Right lung (tissue), 10 donors: Measurements from ENCODE around the gene RBMXL3. TPM values are rescaled to one million over a fixed set of nuclear protein-coding genes. Genes with fewer than 3 reads are reported as not detected.
"Not testable (repeated sequence)": the region's sequence is repeated elsewhere in the genome, so short reads cannot be mapped to it uniquely, and the experiment has no call there.

Source experiments
- DNase-seq, 2 donors: peaks; one replicate each; pipeline ENCODE4 v3.0.0-alpha.2; 2013
- long read RNA-seq, 8 donors: transcript quantifications; one replicate each; lab custom pipeline, GENCODE V29; 2026
- polyA plus RNA-seq, 5 donors: library from polyadenylated mRNA; unstranded; fragments of 120-200 nt; gene quantifications; one replicate each; pipeline versions ENCODE4 v1.2.1 to v1.2.3, GENCODE V29; 2013; ENCODE audit warnings: inconsistent platforms in 1 of 5, low replicate concordance in 1 of 5; ENCODE audit not compliant: insufficient read length in 5 of 5, insufficient read depth in 1 of 5

The RBMXL3 gene
- polyA plus RNA-seq = not detected
- long read RNA-seq, donor 1 = 0 reads
- long read RNA-seq, donor 2 = 0 reads
- long read RNA-seq, donor 3 = 0 reads
- long read RNA-seq, donor 4 = 0 reads
- long read RNA-seq, donor 5 = 0 reads
- long read RNA-seq, donor 6 = 0 reads
- long read RNA-seq, donor 7 = 0 reads
- long read RNA-seq, donor 8 = 0 reads

DNA sequence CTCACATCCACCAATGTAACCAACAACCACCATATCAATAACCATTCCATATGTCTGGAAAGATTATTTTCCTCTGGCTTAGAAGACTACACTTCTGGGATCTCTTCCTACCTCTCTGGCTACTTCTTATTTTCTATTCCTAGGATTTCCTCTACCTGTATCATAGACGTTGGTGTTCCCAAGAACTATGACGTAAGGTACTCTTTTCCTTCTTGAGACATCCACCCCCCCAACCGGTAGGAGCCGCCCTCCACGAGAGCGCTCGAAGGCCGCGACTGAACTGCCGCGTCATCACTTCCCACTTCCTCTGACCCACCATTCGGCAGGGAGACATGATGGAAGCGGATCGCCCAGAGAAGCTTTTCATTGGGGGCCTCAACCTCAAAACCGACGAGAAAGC, at the start of gene RBMXL3:
Gene RBMXL3 (plus strand): TSS at position 301 of the 400 bp plus-strand sequence. CDS start 32 bp downstream, at position 333.
- no peak for DNase-seq

DNA sequence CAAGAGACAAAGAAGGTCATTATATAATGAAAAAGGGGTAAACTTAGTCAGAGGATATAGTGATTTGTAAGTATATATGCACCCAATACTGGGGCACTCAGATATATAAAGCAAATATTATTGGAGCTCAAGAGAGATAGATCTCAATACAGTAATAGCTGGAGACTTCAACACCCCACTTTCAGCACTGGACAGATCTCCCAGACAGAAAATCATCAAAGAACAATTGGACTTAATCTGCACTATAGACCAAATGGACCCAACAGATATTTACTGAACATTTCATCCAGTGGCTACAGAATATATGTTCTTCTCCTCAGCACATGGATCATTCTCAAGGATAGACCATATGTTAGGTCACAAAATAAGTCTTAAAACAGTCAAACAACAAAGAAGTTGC, 47.2 kb upstream of the RBMXL3 start:
- DNase-seq = no peak

DNA sequence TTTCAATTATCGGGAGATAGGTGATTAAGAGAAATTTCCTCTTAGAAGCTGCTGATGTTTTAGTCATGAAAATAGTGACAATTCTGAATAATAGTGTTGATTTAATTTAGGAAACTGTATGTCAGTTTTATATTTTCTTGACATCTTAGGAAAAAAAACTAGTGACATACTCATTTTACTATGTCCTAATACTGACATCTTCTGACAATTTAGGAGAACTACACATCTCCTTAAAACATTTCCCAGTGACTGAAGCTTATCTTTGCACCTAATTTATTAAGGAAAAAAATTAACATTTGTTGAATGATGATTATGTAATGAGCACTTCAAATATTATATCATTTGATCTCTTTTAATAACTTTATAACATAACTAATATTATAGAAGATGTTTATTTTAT, 42.0 kb upstream of the RBMXL3 start:
- no peak for DNase-seq

DNA sequence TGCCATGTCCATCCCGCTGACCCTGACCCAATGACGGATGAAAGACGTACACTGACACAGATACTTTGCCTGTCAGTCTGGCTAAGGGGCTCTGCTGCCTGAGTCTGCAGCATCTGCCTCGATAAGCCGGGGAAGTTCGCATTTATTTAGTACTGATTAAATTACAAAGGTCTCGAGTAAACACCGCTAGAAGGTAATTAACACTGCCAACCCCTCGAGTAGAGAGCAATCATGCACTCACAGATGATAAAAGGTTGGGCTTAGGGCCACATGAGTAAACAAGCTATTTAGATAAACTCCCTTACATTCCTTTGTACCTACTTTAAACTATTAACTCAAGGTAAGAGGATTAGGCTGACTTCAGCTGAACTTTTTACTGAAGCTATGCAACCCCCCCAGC, 16.0 kb upstream of the RBMXL3 start:
- DNase-seq = no peak

DNA sequence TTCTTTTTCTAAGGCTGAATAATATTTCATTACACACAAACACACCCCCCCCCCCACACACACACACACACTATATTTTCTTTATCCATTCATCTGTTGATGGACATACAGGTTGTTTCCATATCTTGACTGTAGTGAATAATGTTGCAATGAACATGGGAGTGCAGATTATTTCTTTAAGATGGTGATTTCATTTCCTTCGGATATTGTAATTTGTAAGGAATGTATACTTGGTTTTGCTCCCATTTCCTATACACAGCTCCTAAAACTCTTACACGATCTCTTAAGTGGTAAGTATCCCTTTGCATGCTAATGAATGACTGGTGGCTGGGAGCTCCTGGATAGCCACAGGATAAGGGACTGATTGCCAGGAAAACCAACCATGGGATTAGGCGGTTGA, 14.7 kb upstream of the RBMXL3 start:
- DNase-seq = no peak

DNA sequence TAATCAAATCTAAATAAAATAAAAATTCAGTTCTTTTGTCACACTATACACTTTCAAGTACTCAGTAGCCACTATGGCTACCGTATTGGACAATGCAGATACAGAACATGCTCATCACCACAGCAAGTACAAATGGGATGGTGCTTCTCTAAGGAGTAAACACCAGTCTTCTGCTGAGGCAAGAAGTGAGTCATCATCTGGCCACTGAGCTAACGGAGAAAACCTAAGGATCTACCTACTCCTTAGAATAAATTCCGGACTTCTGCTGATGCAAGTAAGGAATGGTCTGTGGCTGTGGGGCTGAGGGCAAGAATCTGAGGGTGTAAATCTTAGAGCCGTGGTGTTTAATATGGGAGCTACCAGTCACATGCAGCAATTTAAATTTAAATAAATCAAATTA, 11.3 kb upstream of the RBMXL3 start:
- no peak for DNase-seq

DNA sequence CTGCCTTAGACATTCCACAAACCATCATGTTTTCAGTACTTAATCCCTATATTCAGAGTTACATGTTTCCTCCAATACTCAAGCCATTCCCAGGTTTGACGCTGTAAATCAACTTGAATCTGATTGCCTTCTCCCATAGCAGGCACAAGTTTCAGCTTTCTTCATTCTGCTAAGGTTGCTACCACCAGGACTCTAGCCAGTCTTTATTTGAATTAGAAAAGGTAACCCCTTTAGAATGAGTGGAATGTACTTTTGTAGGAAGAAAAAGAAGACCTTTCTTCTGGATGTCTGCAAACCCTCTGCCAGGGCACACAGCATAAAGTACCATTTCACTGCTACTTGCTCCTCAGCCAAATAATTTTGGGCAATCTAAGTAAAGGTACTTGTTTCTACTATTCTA, 10.7 kb upstream of the RBMXL3 start:
- no peak for DNase-seq

DNA sequence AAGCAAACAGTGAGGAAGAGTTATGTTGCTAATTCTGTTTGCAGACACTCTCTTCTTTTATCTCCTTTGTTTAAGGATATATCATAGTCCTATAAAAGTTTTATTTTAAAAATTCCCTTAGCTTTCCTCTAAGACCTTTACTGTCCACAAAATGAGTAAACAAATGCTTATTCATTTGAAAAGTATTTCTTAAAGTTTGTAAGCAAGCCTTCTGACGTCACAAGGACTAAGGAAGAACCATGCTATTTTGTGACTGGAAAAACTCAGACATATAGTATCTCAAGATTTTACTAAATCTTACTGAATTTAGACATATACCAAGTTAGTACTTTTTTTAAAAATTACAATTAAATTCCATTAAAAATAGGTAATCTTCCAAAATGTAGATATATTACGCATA, 5.2 kb upstream of the RBMXL3 start:
- no peak for DNase-seq

DNA sequence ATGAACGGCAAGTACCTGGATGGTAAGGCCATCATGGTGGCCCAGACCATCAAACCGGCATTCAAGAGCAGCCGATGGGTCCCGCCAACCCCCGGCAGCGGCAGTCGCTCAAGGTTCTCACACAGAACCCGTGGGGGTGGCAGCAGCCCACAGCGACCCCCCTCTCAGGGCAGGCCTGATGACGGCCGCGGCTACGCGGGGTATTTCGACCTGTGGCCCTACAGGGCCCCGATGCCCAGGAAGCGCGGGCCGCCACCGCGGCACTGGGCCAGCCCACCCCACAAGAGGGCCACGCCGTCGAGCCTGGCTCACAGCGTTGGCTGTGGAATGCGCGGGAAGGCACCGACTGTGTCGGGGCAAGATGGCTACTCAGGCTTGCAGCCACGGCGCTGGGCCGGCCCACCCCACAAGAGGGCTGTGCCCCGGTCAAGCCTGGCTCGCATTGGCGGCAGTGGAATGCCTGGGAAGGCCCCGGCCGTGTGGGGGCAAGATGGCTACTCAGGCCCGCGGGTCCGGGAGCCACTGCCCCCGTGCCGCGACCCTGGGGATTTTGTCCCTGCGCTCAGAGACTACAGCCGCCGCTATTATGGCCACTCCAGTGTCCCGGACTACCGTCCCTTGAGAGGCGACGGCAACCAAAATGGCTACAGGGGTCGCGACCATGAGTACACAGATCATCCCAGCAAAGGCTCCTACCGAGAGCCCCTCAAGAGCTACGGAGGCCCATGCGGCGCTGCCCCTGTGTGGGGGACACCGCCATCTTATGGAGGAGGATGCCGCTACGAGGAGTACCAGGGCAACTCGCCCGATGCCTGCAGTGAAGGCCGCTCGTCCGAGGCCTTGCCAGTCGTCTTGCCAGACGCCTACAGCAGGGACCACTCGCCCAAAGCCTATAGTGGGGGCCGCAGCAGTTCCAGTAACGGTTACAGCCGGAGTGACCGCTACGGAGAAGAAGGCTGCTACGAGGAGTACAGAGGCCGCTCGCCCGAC, 731 bp downstream of the RBMXL3 start:
- no peak for DNase-seq

DNA sequence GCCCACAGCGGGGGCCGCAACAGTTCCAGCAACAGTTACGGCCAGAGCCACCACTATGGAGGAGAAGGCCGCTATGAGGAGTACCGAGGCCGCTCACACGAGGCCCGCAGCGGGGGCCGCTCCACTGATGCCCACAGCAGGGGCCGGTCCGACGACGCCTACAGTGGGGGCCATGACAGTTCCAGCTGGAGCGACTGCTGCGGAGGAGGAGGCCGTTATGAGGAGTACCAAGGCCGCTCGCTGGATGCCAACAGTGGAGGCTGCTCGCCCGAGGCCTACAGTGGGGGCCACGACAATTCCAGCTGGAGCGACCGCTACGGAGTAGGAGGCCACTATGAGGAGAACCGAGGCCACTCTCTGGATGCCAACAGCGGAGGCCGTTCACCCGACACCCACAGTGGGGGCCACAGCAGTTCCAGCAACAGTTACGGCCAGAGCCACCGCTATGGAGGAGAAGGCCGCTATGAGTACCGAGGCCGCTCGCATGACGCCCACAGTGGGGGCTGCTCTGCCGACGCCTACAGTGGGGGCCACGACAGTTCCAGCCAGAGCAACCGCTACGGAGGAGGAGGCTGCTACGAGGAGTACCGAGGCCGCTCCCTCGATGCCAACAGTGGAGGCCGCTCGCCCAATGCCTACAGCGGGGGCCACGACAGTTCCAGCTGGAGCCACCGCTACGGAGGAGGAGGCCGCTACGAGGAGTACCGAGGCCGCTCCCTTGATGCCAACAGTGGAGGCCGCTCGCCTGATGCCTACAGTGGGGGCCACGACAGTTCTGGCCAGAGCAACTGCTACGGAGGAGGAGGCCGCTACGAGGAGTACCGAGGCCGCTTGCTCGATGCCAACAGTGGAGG, 1.7 kb downstream of the RBMXL3 start:
- no peak for DNase-seq

DNA sequence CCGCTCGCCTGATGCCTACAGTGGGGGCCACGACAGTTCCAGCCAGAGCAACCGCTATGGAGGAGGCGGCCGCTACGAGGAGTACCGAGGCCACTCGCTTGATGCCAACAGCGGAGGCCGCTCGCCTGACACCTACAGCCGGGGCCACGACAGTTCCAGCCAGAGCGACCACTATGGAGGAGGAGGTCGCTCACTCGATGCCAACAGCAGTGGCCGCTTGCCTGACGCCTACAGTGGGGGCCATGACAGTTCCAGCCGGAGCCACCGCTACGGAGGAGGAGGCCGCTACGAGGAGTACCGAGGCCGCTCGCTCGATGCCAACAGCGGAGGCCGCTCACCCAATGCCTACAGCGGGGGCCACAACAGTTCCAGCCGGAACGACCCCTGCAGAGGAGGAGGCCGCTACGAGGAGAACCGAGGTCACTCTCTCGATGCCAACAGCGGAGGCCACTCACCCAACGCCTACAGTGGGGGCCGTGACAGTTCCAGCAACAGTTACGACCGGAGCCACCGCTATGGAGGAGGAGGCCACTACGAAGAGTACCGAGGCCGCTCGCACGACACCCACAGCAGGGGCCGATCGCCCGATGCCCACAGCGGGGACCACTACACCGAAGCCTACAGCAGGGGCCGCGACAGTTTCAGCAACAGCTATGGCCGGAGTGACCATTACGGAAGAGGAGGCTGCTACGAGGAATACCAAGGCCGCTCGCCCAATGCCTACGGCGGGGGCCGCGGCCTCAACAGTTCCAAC, 2.5 kb downstream of the RBMXL3 start:
- no peak for DNase-seq

DNA sequence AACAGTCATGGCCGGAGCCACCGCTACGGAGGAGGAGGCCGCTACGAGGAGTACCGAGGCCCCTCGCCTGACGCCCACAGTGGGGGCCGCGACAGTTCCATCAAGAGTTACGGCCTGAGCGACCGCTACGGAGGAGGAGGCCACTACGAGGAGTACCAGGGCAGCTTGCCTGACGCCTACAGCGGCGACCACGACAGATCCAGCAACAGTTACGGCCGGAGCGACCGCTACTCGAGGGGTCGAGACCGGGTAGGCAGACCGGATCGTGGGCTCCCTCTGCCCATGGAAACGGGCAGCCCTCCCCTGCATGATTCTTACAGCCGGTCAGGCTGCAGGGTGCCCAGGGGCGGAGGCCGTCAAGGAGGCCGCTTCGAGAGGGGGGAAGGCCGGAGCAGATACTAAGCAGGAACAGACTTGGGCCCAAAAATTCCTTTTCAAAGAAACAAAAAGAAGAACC, 3.1 kb downstream of the RBMXL3 start:
- DNase-seq = no peak

DNA sequence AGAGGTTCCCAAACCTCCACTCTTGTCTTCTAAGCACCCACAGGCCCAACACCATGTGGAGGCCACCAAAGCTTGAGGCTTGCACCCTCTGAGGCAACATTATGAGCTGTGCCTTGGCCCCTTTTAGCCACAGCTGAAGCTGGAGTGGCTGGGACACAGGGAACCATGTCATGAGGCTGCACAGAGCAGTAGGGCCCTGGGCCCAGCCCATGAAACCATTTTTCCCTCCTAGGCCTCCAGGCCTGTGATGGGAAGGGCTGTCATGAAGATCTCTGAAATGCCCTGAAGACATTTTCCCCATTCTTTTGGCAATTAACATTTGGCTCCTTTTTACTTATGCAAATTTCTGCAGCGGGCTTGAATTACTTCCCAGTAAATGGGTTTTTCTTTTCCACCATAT, 14.8 kb downstream of the RBMXL3 start:
- no peak for DNase-seq

DNA sequence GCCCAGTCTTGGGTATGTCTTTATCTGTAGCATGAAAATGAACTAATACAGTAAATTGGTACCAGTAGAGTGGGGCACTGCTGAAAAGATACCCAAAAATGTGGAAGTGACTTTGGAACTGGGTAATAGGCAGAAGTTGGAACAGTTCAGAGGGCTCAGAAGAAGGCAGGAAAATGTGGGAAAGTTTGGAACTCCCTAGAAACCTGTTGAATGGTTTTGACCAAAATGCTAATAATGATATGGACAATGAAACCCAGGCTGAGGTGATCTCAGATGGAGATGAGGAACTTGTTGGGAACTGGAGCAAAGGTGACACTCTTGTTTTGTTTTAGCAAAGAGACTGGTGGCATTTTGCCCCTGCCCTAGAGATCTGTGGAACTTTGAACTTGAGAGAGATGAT, 20.3 kb downstream of the RBMXL3 start:
- DNase-seq = not testable (repeated sequence)

DNA sequence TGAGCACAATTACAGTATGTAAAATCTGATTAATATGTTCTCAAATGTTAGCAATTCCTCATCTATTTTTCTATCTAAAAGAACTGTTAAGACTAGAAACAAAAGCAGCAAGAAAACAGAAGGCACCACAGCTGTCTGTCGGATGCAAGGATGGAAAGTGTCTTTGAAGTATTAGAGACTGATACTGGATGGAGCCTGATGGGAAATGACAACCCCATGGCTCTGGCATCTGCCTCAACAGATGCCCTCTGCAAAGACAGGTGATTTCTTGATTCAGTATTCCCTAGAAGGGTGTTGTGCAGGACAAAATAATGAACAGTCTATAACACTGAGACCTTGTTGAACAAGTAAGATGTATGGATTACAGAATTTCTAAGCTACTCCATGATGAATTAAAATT, 24.9 kb downstream of the RBMXL3 start:
- DNase-seq = no peak

DNA sequence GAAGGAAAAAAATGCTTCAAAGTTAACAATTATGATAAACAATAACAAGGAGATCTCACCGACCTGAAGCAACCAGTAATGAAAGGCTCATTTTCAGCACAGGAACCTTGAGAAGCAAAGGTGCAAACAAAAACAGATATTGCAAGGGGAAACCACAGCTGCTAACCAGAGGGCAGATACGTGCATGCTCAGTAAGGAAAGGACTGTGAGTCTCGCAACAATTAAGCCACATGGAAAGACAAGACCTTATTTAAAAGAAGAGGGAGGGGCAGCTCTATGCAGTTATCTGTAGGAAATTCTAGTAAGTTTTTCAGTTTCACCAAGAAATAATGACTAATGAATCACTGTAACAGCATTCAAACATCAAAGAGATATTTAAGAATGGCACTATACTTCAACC, 25.4 kb downstream of the RBMXL3 start:
- DNase-seq = no peak

DNA sequence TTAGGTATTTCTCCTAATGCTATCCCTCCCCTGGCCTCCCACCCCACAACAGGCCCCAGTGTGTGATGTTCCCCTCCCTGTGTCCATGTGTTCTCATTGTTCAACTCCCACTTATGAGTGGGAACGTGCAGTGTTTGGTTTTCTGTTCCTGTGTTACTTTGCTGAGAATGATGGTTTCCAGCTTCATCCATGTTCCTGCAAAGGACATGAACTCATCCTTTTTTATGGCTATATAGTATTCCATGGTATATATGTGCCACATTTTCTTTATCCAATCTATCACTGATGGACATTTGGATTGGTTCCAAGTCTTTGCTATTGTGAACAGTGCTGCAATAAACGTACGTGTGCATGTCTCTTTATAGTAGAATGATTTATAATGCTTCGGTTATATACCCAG, 28.1 kb downstream of the RBMXL3 start:
- not testable (repeated sequence) for DNase-seq

DNA sequence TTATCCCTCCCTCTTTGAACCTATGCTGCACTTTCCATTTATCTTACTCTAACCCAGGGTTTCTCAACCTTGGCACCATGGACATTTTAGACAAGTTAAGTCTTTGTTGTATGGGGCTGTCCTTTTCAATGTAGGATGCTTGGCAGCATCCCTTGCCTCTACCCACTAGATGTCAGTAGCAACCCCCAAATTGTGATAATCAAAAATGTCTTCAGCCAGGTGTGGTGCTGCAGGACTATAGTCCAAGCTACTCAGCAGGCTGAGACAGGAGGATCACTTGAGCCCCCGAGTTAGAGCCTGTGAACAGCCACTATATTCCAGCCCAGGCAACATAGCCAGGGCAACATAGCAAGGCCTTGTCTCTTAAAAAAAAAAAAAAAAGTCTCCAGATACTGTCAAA, 37.7 kb downstream of the RBMXL3 start:
- peak in 1 of 2 donors; percentile 13 for DNase-seq

DNA sequence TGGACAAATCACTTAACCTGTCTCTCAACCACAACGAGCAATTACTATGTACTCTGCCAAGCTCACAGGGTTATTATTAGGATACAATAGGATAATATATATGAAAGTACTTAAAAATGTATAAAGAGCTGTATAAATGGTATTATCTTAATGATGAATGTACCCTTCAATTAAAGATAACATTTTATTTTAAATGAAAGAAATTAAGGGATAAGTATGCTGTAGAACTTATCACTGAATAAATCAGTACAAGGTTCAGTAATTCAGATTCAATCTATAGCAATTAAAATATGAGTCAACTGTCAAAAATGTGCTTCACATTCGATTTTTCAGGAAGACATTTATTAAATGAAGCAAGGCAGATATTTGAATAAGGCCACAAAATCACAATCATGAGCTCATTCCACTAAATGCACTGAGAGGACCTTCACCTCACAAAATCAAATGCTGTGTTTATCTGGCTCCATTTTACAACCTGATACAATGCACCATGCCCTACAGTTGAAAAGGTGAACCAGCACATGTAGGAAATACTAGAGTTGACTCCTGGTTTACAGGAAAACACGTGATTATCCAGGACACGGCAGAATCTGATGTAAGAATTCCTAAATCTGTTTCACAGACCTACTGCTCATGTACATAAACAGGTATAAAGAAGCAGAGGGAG, 40.3 kb downstream of the RBMXL3 start:
- DNase-seq = no peak

DNA sequence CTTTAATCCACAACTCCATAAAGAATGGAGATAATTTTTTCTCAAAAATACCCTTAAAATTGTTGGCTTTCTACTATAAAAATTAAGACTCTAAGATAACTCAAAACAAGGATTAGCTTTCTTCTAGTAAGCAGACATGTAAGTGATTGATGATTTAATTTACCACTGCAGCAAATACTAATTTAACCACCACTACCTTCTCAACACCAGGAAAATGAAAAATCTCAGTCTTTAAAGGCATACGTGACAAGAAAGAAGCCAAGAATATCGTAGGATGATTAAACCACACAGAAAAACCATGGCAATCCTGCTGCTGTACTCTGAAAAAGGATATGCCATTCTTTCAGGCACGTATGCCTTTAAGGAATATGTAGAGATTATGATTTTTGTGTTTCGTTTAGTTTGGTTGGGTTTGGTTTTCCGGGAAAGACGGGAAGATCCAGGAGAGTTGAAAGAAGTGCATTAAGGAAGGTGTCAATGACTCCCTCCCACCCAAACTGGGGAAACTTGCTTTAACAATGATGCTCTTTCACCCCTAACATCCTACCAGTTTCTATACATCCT, 43.8 kb downstream of the RBMXL3 start:
- peak in 1 of 2 donors; percentile 14 for DNase-seq
